AG04449 (cell line): ENCODE results near the gene PLEKHB1.

Experiments
- CTCF ChIA-PET: fragments of 350-600 bp; formaldehyde crosslinking; extraction: SDS; loops from one replicate; lab custom pipeline; 2021; ENCODE audit warnings: antibody characterized with exemption; lab: Yijun Ruan, JAX
- POLR2A ChIA-PET: fragments of 400-600, 350-600 bp; formaldehyde crosslinking; extraction: SDS; loops from one replicate; lab custom pipeline; 2020; ENCODE audit warnings: antibody characterized with exemption, inconsistent platforms; lab: Yijun Ruan, JAX
- DNase-seq: peaks from one replicate; pipeline ENCODE4 v3.0.0-alpha.2; 2010; ENCODE audit warnings: low read depth, low spot score
- H3K4me3 ChIP-seq: 2 replicates; pipeline ENCODE4 v1.5.1; 2011; ENCODE audit warnings: low read depth, mild to moderate bottlenecking, control low read depth, low read length
- CTCF ChIP-seq: IDR thresholded peaks from one replicate; pipeline ENCODE4 v1.5.1; 2011; ENCODE audit warnings: mild to moderate bottlenecking, moderate library complexity, low read length, control low read depth, inconsistent platforms; ENCODE audit not compliant: insufficient read depth; ENCODE audit errors: missing control alignments

PLEKHB1 gene

GRCh38 chr11:73710964-73711363 lies 64.6 kb downstream of the PLEKHB1 start:
- ChIA-PET POLR2A (no interaction called here), CTCF (no interaction called here)
- H3K4me3 ChIP-seq: no peak overlapping the region
- no peak for DNase-seq
- no peak for TF ChIP-seq CTCF
